Suprapubic skin (tissue), 4 donors: Measurements from ENCODE around the gene PCSK2.

ENCODE experiments used
- EP300 ChIP-seq: sonication (generic); formaldehyde crosslinking; IDR thresholded peaks from one replicate; pipeline ENCODE4 v1.6.1; 2017; ENCODE audit warnings: antibody characterized with exemption
- POLR2A ChIP-seq, 2 donors: fragments of 450-650 bp; IDR thresholded peaks; one replicate each; pipeline ENCODE4 v1.6.1; 2017; ENCODE audit warnings: antibody characterized with exemption in 2 of 2, mild to moderate bottlenecking in 2 of 2, moderate library complexity in 2 of 2
- POLR2AphosphoS5 ChIP-seq, 3 donors: sonication (generic); formaldehyde crosslinking; IDR thresholded peaks; one replicate each; pipeline ENCODE4 v1.6.1; 2017; ENCODE audit warnings: antibody characterized with exemption in 3 of 3
- TF ChIP-seq, protein P1 (sequence below), 2 donors: fragments of 200-600 bp in 1 of 2; fragments of 450-650 bp in 1 of 2; sonication (generic) in 1 of 2; IDR thresholded peaks; one replicate each; pipeline ENCODE4 v1.5.1; 2016 to 2019; ENCODE audit warnings: antibody characterized with exemption in 2 of 2, mild to moderate bottlenecking in 1 of 2, moderate library complexity in 1 of 2

GRCh38 chr20:17445543-17445942, 218.7 kb downstream of the PCSK2 start:
- TF ChIP-seq, protein P1, sequence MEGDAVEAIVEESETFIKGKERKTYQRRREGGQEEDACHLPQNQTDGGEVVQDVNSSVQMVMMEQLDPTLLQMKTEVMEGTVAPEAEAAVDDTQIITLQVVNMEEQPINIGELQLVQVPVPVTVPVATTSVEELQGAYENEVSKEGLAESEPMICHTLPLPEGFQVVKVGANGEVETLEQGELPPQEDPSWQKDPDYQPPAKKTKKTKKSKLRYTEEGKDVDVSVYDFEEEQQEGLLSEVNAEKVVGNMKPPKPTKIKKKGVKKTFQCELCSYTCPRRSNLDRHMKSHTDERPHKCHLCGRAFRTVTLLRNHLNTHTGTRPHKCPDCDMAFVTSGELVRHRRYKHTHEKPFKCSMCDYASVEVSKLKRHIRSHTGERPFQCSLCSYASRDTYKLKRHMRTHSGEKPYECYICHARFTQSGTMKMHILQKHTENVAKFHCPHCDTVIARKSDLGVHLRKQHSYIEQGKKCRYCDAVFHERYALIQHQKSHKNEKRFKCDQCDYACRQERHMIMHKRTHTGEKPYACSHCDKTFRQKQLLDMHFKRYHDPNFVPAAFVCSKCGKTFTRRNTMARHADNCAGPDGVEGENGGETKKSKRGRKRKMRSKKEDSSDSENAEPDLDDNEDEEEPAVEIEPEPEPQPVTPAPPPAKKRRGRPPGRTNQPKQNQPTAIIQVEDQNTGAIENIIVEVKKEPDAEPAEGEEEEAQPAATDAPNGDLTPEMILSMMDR (IDR thresholded peaks at IDR 0.05) = no peak
- no peak for TF ChIP-seq POLR2A (IDR thresholded peaks at IDR 0.05)
- TF ChIP-seq POLR2AphosphoS5 (IDR thresholded peaks at IDR 0.05) = no peak
- no peak for TF ChIP-seq EP300
